NOMO-1 treated with DMSO at 0.1 percent for 48 hours (cell line): Measurements from ENCODE around the gene CCDC167.
"Not testable (repeated sequence)": the region's sequence is repeated elsewhere in the genome, so short reads cannot be mapped to it uniquely, and the experiment has no call there.

Source experiments
- DNase-seq: peaks from one replicate; lab custom pipeline; 2025; ENCODE audit not compliant: unreplicated experiment; lab: John Stamatoyannopoulos, UW

The CCDC167 gene

GRCh38 chr6:37474316-37474715, 25.4 kb downstream of the CCDC167 start:
- DNase-seq: no peak

GRCh38 chr6:37473364-37474095, 26.2 kb downstream of the CCDC167 start:
- no peak for DNase-seq

- DNase-seq: no peak
Measured at GRCh38 chr6:37467718-37468117, 32.0 kb downstream of the CCDC167 start.

GRCh38 chr6:37463110-37463509, 36.6 kb downstream of the CCDC167 start:
- no peak for DNase-seq

DNA sequence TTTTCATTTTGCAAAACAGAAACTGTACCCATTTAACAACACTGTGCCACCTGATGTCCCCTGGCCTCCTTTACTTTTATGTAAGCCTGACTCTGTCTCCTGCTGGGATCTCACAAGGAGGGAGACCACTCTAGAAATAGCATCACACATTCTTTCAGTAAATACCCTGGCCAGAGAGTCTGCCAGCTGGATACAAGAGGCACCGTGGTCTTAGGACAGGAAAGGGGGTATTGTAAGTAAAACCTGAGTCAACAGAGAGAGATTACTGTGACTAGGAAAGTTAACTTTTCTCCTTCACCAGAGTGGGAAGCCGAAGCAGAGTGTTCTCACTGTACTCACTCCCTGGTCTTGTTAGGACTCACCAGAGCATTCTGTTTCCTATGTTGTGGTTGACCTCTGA, 38.9 kb downstream of the CCDC167 start:
- DNase-seq: no peak

DNA sequence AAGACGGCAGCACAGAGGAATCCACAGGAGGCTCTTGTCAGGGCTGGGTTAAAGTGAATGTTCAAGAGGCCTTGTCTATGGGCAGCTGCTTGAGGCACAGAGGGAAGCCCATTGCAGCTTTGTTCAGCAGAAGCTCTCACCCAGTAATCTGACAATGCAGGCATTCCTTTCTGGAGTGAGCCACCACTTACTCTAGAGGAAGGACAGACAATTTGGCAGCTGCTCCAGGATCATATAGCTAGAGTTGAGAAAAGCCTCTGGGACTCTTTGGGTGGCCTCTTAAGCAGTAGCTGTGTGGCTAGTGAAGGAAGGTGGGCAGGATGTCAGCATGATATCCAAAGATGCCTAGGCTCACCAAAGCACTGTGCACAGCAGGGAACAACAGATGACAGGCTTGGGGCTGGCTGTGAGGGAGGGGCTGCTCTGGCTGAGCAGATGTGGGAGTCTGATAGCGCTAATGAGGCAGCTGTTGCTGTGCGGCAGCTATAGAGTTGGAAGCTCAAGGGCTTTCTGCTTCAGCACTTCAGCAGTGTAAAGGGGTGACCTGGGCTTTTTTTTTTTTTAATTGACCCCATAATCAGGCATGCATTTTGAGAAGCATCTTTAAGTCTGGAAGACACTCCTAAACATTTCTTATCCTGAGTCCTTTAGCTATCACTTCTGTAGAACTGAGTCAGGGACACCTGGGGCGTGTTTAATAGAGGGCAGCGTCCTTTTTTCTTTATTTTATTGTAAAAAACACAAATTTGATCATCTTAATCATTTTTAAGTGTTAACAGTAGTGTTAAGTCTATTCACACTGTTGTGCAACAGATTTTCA, 39.5 kb downstream of the CCDC167 start:
- no peak for DNase-seq

GRCh38 chr6:37456816-37457560, 42.7 kb downstream of the CCDC167 start:
- no peak for DNase-seq

DNA sequence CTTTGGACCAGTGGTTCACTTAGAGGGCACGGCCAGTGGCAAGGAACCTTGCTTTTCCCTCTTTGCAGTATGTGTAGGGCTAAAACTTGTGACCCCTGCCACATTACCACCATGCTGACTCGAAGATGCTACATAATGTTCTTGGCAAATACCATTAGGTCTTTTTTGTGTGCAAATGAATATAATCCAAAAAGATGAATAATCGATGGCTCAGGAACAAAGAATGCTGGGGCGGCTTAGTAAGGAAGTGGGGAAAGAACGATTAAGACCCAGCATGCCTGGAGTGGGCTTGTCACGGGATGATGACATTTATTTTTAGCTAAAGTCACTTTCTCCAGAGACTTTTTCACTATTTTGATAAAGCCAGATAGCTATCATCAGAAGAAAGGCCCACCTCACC, 43.6 kb downstream of the CCDC167 start:
- no peak for DNase-seq

DNA sequence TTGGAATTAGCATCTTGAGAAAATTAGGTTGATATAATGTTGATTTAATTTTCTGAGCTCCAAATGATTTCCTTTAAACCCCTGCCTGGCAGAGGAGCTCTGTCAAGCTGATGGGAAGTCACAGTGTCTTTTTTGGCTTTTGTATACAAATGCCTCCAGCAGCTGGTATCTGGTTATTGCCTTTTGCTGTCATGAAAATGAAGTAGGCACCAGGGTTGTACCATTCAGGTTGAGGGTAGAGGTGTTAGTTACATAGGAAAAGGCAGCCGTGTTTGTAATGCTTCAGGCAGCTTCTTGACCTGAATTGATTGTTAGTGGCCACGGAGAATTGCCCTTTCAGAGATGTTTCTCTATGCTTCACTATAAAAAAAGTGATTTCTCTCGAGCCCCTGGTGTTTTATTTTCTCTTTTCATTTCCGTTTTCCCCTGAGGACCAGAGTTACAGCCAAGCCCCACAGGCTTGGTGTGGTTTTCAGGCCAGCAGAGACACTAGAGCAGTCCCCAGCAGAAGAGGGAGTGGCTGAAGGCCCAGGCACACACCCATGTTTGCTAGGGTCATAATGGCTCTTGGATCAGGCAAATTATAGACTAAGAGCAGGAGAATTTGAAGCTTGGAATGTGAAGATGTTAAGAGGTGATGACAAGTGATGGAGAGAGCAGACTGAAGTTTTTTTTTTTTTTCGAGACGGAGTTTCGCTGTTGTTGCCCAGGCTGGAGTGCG, 45.1 kb downstream of the CCDC167 start:
- DNase-seq: no peak

DNA sequence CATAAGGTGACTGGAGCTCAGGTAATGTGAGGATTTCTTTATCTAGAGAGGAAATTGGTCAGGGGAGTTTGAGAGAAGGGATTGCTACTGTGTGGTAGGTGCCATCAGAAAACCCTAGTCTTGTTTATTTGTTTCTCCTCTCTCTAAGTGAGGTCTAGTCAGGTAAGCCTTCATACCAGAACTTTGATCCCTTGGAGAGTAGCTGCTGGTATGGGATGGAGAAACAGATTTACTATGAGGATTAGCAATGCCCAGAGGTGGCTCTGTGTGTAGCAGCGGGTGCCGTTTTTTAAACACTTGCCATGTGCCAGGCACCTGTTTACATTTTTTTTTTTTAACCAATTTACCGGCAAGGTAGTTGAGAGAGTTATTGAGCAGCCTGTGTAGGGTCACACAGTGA, 47.2 kb downstream of the CCDC167 start:
- no peak for DNase-seq

- no peak for DNase-seq
Measured at GRCh38 chr6:37451441-37452193, 48.1 kb downstream of the CCDC167 start.

DNA sequence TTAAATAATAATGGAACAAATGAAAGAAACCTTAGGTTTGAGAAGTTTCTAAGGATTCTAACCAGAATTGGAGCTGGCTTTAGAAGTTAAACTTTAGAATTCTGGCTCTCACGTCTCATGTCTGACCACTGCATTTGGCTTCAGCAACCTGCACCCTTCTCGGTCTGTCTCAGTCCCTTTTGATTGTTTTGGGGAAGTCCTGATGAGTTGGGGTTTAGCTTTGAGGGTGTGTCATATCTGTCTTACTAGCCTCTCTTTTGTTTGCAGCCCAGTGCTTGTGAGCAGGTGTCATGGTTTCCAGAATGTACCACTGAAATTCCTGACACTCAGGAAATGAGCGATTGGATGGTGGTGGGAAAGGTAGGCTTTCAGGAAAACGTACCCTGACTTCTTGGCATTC, 49.7 kb downstream of the CCDC167 start:
- DNase-seq: no peak

GRCh38 chr6:37443216-37443542, 56.5 kb downstream of the CCDC167 start:
- not testable (repeated sequence) for DNase-seq

DNA sequence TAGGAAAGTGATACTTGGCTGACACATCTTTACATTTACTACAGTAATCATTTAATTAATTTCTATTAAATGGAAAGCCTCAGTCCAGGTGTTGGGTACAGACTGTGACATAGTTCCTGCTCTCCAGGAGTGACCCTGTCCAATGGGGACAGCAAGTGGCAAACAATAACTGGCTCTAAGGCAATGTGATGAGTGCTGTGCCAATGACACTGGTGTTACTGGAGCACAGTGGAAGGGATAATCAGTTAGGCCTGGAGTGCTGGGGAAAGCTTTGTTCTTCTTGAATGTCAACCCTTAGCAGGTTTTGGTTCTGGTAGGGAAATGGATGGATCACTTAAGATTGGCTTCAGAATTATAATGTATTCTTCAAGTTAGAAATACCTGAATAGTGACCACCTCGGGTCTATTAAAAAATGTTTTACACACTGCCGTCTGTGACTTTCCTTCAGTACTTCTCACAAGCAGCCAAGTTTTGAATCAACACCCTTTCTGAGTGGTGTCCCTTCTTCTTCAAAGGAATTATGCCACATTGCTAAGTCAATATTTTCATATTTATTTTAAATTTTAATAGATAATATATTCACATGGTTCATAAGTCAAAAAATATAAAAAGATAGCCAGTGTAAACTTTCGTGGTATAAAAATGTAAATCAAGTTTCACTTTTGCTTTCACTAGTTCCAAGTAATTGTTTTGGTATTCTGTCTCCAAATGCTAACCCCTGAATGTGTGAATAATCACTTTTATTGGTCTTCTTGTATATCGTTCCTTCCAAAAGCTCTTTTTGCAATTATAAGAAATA, 57.1 kb downstream of the CCDC167 start:
- no peak for DNase-seq

GRCh38 chr6:37441651-37442050, 58.0 kb downstream of the CCDC167 start:
- no peak for DNase-seq

GRCh38 chr6:37438930-37439329, 60.8 kb downstream of the CCDC167 start:
- no peak for DNase-seq

- DNase-seq: no peak
Measured at GRCh38 chr6:37435816-37436215, 63.9 kb downstream of the CCDC167 start.

DNA sequence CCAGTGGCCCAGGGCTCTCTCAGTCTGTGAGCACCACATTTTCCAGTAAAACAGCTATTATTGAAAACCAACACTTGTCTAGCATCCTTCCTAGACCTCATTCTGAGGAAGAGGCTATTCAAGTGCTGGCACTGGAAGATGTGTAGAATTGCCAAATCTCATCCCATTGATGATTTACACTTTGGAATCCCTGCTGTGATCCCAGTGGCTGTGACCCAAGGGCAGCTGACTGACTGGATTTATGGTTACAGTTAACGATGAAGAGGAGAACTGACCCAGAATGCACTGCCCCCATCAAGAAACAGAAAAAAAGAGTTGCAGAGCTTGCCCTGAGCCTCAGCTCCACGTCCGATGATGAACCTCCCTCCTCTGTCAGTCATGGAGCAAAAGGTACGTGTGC, 64.3 kb downstream of the CCDC167 start:
- no peak for DNase-seq

GRCh38 chr6:37433657-37434271, 65.9 kb downstream of the CCDC167 start:
- peak; percentile 38 for DNase-seq
